Activated naive CD8-positive, alpha-beta T cell treated with anti-CD3 and anti-CD28 coated beads, Interleukin-2, amount 10 ng/mL, durations not matched to agents 7 days and 5 days (primary cell): ENCODE data around the gene CCSER1. TPM values are rescaled to one million over a fixed set of nuclear protein-coding genes. Genes with fewer than 3 reads are reported as not detected.
"Not testable (repeated sequence)": the region's sequence is repeated elsewhere in the genome, so short reads cannot be mapped to it uniquely, and the experiment has no call there.

ENCODE experiments used
- ATAC-seq: fragments of 150-1000 bp; cut with Tn5 transposase; one replicate; pipeline ENCODE4 v1.10.0; 2021; ENCODE audit warnings: low read depth, moderate library complexity
- POLR2A ChIA-PET: fragments of 350-600 bp; sonication (Branson Sonifier 250); formaldehyde crosslinking; loops from one replicate; lab custom pipeline; 2021; ENCODE audit warnings: antibody characterized with exemption; lab: Charles Lee
- DNase-seq: peaks from one replicate; pipeline ENCODE4 v3.0.0; 2021
- H3K27ac Mint-ChIP-seq: one replicate; pipeline ENCODE4 v1.8.0; 2022; ENCODE audit warnings: mild to moderate bottlenecking, mixed read lengths
- H3K27me3 Mint-ChIP-seq: one replicate; pipeline ENCODE4 v1.8.0; 2022; ENCODE audit warnings: mild to moderate bottlenecking, moderate library complexity, mixed read lengths
- H3K36me3 Mint-ChIP-seq: one replicate; pipeline ENCODE4 v1.8.0; 2021; ENCODE audit warnings: mild to moderate bottlenecking, mixed read lengths
- H3K4me1 Mint-ChIP-seq: one replicate; pipeline ENCODE4 v1.8.0; 2021; ENCODE audit warnings: mixed read lengths
- H3K4me3 Mint-ChIP-seq: one replicate; pipeline ENCODE4 v1.8.0; 2022; ENCODE audit warnings: mild to moderate bottlenecking, moderate library complexity, mixed read lengths
- H3K9me3 Mint-ChIP-seq: one replicate; pipeline ENCODE4 v1.8.0; 2021; ENCODE audit warnings: mixed read lengths
- total RNA-seq, 2 experiments: library from RNA; stranded (reverse); gene quantifications; one replicate each; pipeline ENCODE4 v1.2.3, GENCODE V29; 2021

CCSER1 gene
- total RNA-seq, 2 experiments from 2014 or later: 0.64 TPM; not detected in 1

DNA sequence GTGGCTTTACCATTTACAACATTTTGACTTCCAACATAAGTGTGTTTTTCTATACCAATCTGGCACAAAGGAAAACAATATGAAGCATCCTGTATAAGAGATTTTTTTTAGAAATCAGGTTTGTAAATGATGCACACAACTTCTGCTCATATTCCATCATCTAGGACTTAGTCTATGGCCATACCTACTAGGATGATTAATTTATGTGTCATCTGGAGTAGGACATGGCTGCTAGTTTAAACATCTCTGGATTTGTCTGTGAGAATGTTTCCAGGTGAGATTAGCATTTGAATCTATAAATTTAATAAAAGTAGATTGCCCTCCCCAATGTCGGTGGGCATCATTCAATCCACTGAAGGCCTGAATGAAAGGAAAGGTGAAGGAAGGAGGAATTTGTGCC, 1493.8 kb downstream of the CCSER1 start:
- no peak overlapping the region for H3K27ac Mint-ChIP-seq
- H3K4me1 Mint-ChIP-seq: no peaks in the 10 kb centered on the region
- DNase-seq (no peak), ATAC-seq (no peak)
- no peaks in the 10 kb centered on the region for H3K27me3 Mint-ChIP-seq
- H3K36me3 Mint-ChIP-seq: no peaks in the 10 kb centered on the region
- POLR2A ChIA-PET: no interaction called here
- no peak overlapping the region for H3K4me3 Mint-ChIP-seq
- peaks cover 5% of the 10 kb centered on the region for H3K9me3 Mint-ChIP-seq

- Mint-ChIP-seq H3K27me3 (no peaks in the 10 kb centered on the region), H3K36me3 (no peaks in the 10 kb centered on the region), H3K9me3 (peaks cover 5% of the 10 kb centered on the region), H3K4me3 (no peak overlapping the region), H3K27ac (no peak overlapping the region), H3K4me1 (no peaks in the 10 kb centered on the region)
- DNase-seq (no peak), ATAC-seq (no peak)
- POLR2A ChIA-PET: no interaction called here
Measured at GRCh38 chr4:91621446-91621845, 1494.3 kb downstream of the CCSER1 start.

GRCh38 chr4:91622925-91623602, 1495.9 kb downstream of the CCSER1 start:
- no peaks in the 10 kb centered on the region for H3K4me1 Mint-ChIP-seq
- H3K27ac Mint-ChIP-seq: no peak overlapping the region
- no peaks in the 10 kb centered on the region for H3K36me3 Mint-ChIP-seq
- no peaks in the 10 kb centered on the region for H3K27me3 Mint-ChIP-seq
- no peak overlapping the region for H3K4me3 Mint-ChIP-seq
- POLR2A ChIA-PET: no interaction called here
- H3K9me3 Mint-ChIP-seq: peaks cover 5% of the 10 kb centered on the region
- ATAC-seq (no peak), DNase-seq (no peak)

DNA sequence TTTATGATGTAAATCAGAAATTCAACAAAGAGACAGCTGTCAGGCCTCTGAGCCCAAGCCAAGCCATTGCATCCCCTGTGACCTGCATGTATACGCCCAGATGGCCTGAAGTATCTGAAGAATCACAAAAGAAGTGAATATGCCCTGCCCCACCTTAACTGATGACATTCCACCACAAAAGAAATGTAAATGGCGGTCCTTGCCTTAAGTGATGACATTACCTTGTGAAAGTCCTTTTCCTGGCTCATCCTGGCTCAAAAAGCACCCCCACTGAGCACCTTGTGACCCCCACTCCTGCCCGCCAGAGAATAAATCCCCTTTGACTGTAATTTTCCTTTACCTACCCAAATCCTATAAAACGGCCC, 1496.4 kb downstream of the CCSER1 start:
- H3K9me3 Mint-ChIP-seq, H3K36me3 Mint-ChIP-seq, H3K4me1 Mint-ChIP-seq, POLR2A ChIA-PET, H3K4me3 Mint-ChIP-seq, ATAC-seq, H3K27me3 Mint-ChIP-seq, DNase-seq, H3K27ac Mint-ChIP-seq: not testable (repeated sequence)

DNA sequence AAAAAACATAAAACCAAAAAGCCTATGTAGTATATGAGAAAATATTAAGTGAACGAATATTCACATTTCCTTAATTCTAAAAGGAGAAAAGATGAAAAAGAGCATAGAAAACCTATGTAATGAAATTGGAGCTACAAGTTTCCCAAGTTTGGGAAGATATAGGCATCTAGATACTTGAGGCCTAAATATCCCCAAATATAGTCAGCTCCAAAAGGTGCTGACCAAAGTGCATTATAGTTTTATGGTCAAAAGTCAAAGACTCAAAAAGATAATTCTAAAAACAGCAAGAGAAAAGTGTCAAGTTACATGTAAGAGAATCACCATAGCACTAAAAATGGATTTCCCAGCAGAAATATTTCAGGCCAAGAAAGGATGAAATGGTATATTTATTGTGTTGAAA, 1502.9 kb downstream of the CCSER1 start:
- H3K4me1 Mint-ChIP-seq: no peaks in the 10 kb centered on the region
- no peak for DNase-seq
- no peaks in the 10 kb centered on the region for H3K36me3 Mint-ChIP-seq
- no peak for ATAC-seq
- H3K27ac Mint-ChIP-seq: no peak overlapping the region
- POLR2A ChIA-PET: no interaction called here
- no peaks in the 10 kb centered on the region for H3K27me3 Mint-ChIP-seq
- H3K4me3 Mint-ChIP-seq: no peak overlapping the region
- H3K9me3 Mint-ChIP-seq: peaks cover 8% of the 10 kb centered on the region

- no peak for ATAC-seq
- POLR2A ChIA-PET: no interaction called here
- H3K9me3 Mint-ChIP-seq: peaks cover 4% of the 10 kb centered on the region
Measured at GRCh38 chr4:91630764-91631163, 1503.6 kb downstream of the CCSER1 start.

DNA sequence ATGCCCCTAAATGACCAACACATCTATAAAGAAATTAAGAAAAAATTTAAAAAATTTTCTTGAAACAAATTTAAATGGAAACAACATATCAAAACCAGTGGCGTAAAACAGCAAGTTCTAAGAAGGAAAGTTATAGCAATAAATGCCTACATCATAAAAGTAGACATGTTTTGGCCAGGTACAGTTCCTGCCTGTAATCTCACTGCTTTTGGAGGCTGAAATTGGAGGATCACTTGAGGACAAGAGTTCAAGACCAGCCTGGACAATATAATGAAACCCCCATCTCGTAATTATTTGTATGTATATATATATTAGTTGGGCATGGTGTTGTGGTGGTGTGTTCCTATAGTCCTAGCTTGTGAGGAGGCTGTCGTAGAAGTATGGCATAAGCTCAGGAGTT, 1504.1 kb downstream of the CCSER1 start:
- ATAC-seq (no peak), DNase-seq (no peak)
- H3K4me3 Mint-ChIP-seq: no peak overlapping the region

More at GRCh38 chr4:91630764-91631163, 1503.6 kb downstream of the CCSER1 start:
- Mint-ChIP-seq H3K4me3 (no peak overlapping the region), H3K27ac (no peak overlapping the region), H3K27me3 (no peaks in the 10 kb centered on the region), H3K36me3 (no peaks in the 10 kb centered on the region), H3K4me1 (no peaks in the 10 kb centered on the region)
- no peak for DNase-seq

GRCh38 chr4:91636083-91636482, 1508.9 kb downstream of the CCSER1 start:
- Mint-ChIP-seq H3K9me3 (peaks cover 3% of the 10 kb centered on the region), H3K27ac (no peak overlapping the region), H3K4me1 (no peaks in the 10 kb centered on the region), H3K4me3 (no peak overlapping the region), H3K27me3 (no peaks in the 10 kb centered on the region), H3K36me3 (no peaks in the 10 kb centered on the region)
- POLR2A ChIA-PET: no interaction called here
- no peak for ATAC-seq
- no peak for DNase-seq

More for the DNA sequence above, 1504.1 kb downstream of the CCSER1 start:
- H3K27ac Mint-ChIP-seq: no peak overlapping the region
- H3K9me3 Mint-ChIP-seq: peaks cover 4% of the 10 kb centered on the region
- no peaks in the 10 kb centered on the region for H3K36me3 Mint-ChIP-seq
- POLR2A ChIA-PET: no interaction called here
- H3K4me1 Mint-ChIP-seq: no peaks in the 10 kb centered on the region
- no peaks in the 10 kb centered on the region for H3K27me3 Mint-ChIP-seq

Other genes starting within 250 kb of the CCSER1 start
- gene MMRN1, start 232.5 kb upstream of the CCSER1 start, total RNA-seq: under 1 TPM; 0.28 to 0.43 TPM